ENCODE measurements around the gene LUC7L2. TPM values are rescaled to one million over a fixed set of nuclear protein-coding genes. Genes with fewer than 3 reads are reported as not detected.

Gene LUC7L2
- total and polyA plus RNA-seq, 9 of the 15 experiments (the other 6 are each of a cell fraction or from before 2014, with no cell fraction given) = 56.1 to 207 (median 141) TPM

- TF ChIP-seq C11orf30 (IDR thresholded peaks at IDR 0.05; ENCODE audit: low read depth) (peak; percentile 72; the same call in 1 of the 2 replicates), NFATC3 (IDR thresholded peaks at IDR 0.05) (peak; percentile 87; the same call in 1 of the 2 replicates), CXXC5 (CRISPR knock-in tag; IDR thresholded peaks at IDR 0.05) (no peak), ZNF668 (CRISPR knock-in tag; IDR thresholded peaks at IDR 0.05) (0 out of 2 replicates have a peak, but pooled peaks have one; percentile 28), ZNF764 (CRISPR knock-in tag; IDR thresholded peaks at IDR 0.05; ENCODE audit: low read depth) (no peak), CCAR2 (IDR thresholded peaks at IDR 0.05; ENCODE audit: low read depth, low read length) (no peak), ARNT (IDR thresholded peaks at IDR 0.05) (peak; percentile 73 to 89; a peak in 1 of 4 replicates), MLLT1 (IDR thresholded peaks at IDR 0.05) (peak in 1 of 2 experiments; percentile 84; a peak in 1 of 4 replicates), KHSRP (IDR thresholded peaks at IDR 0.05) (0 out of 2 replicates have a peak, but pooled peaks have one; percentile 5), PKNOX1 (IDR thresholded peaks at IDR 0.05) (no peak), ZNF354B (CRISPR knock-in tag; IDR thresholded peaks at IDR 0.05) (0 out of 2 replicates have a peak, but pooled peaks have one; percentile 28), JUN (IDR thresholded peaks at IDR 0.05; ENCODE audit: borderline replicate concordance, low read depth, low read length) (no peak), JUN (CRISPR knock-in tag; IDR thresholded peaks at IDR 0.05; ENCODE audit: borderline replicate concordance) (no peak), PYGO2 (tag; IDR thresholded peaks at IDR 0.05) (peak; percentile 72; the same call in 1 of the 2 replicates), ZNF41 (CRISPR knock-in tag; conservative IDR thresholded peaks at IDR 0.05) (peak; percentile 16; the same call in 1 of the 2 replicates), SMARCA4 (IDR thresholded peaks at IDR 0.05) (peak; percentile 35; the same call in 1 of the 2 replicates), GATA2 (CRISPR knock-in tag; IDR thresholded peaks at IDR 0.05) (no peak), PTBP1 (IDR thresholded peaks at IDR 0.05; ENCODE audit: low read depth, low read length) (0 out of 2 replicates have a peak, but pooled peaks have one; percentile 15), ZNF444 (CRISPR knock-in tag; IDR thresholded peaks at IDR 0.05) (no peak), CHCHD3 (CRISPR knock-in tag; IDR thresholded peaks at IDR 0.05) (0 out of 2 replicates have a peak, but pooled peaks have one; percentile 7), ZKSCAN8 (CRISPR knock-in tag; IDR thresholded peaks at IDR 0.05) (peak; percentile 7; the same call in 1 of the 2 replicates), MAFG (tag; conservative IDR thresholded peaks at IDR 0.05) (peak; percentile 87), GATAD2A (IDR thresholded peaks at IDR 0.05) (0 out of 2 replicates have a peak, but pooled peaks have one; percentile 7), NUFIP1 (IDR thresholded peaks at IDR 0.05; ENCODE audit: partially characterized antibody) (peak; percentile 3), ZNF324 (CRISPR knock-in tag; IDR thresholded peaks at IDR 0.05) (0 out of 2 replicates have a peak, but pooled peaks have one; percentile 5), ARID2 (IDR thresholded peaks at IDR 0.05) (peak; percentile 58; the same call in 1 of the 2 replicates), SNIP1 (IDR thresholded peaks at IDR 0.05; ENCODE audit: low read depth) (peak; percentile 24; the same call in 1 of the 2 replicates), MIER1 (IDR thresholded peaks at IDR 0.05; ENCODE audit: low read depth) (peak; percentile 67; the same call in 1 of the 2 replicates), SMAD3 (CRISPR knock-in tag; conservative IDR thresholded peaks at IDR 0.05) (no peak), CEBPG (CRISPR knock-in tag; IDR thresholded peaks at IDR 0.05) (no peak), CEBPG (tag; conservative IDR thresholded peaks at IDR 0.05 in 1 of 2, IDR thresholded peaks at IDR 0.05 in 1 of 2) (no peak)
Observed at GRCh38 chr7:139340808-139341057, 19.0 kb upstream of the LUC7L2 start (continued).
